Kidney epithelial cell (primary cell): Measurements from ENCODE around the gene CORT. TPM values are rescaled to one million over a fixed set of nuclear protein-coding genes. Genes with fewer than 3 reads are reported as not detected.
"Not testable (repeated sequence)": the region's sequence is repeated elsewhere in the genome, so short reads cannot be mapped to it uniquely, and the experiment has no call there.

ENCODE experiments used
- DNase-seq: peaks from one replicate; pipeline ENCODE4 v3.0.0-alpha.2; 2010; ENCODE audit warnings: low read depth
- H3K27me3 ChIP-seq: 2 replicates; pipeline ENCODE4 v1.6.0; 2011; ENCODE audit warnings: low read length; ENCODE audit not compliant: control insufficient read depth, insufficient read depth
- H3K36me3 ChIP-seq: 2 replicates; pipeline ENCODE4 v1.5.1; 2011; ENCODE audit warnings: low read length; ENCODE audit not compliant: control insufficient read depth, insufficient read depth
- H3K4me3 ChIP-seq: 2 replicates; pipeline ENCODE4 v1.5.1; 2011; ENCODE audit warnings: low read depth, mild to moderate bottlenecking, control low read depth, low read length
- total RNA-seq: library from RNA; depleted of rRNA; stranded (reverse); fragments of >200 nt; gene quantifications from 2 replicates; pipeline ENCODE4 v1.2.3, GENCODE V29; 2015
- TF ChIP-seq, protein P1 (sequence below): IDR thresholded peaks from 2 replicates; pipeline ENCODE4 v1.5.1; 2011; ENCODE audit warnings: mild to moderate bottlenecking, moderate library complexity, low read length, control low read depth, inconsistent platforms; ENCODE audit not compliant: insufficient read depth, poor library complexity, severe bottlenecking

CORT gene
- total RNA-seq, 1 donor from 2014 or later = not detected

DNA sequence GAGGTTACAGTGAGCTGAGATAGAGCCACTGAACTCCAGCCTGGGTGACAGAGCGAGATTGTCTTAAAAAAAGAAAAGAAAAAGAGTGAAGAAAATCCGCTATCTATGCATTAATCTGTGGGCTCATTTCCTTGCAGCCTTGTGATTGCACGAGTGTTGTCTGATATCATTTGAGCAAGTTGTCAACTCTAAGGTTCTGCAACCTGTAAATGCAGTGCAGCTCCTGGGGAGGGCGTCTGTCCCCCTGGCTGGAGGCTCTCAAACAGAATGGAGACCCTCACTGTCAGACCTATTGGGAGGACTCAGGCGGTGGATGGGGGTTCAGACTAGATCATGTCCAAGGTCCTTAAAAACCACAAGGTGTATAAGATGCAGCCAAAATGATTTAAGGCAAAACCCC, 6.2 kb downstream of the CORT start:
- Histone ChIP-seq H3K36me3 (no peaks in the 10 kb centered on the region), H3K27me3 (no peaks in the 10 kb centered on the region), H3K4me3 (no peak overlapping the region)
- DNase-seq = no peak
- TF ChIP-seq, protein P1, sequence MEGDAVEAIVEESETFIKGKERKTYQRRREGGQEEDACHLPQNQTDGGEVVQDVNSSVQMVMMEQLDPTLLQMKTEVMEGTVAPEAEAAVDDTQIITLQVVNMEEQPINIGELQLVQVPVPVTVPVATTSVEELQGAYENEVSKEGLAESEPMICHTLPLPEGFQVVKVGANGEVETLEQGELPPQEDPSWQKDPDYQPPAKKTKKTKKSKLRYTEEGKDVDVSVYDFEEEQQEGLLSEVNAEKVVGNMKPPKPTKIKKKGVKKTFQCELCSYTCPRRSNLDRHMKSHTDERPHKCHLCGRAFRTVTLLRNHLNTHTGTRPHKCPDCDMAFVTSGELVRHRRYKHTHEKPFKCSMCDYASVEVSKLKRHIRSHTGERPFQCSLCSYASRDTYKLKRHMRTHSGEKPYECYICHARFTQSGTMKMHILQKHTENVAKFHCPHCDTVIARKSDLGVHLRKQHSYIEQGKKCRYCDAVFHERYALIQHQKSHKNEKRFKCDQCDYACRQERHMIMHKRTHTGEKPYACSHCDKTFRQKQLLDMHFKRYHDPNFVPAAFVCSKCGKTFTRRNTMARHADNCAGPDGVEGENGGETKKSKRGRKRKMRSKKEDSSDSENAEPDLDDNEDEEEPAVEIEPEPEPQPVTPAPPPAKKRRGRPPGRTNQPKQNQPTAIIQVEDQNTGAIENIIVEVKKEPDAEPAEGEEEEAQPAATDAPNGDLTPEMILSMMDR = no peak

DNA sequence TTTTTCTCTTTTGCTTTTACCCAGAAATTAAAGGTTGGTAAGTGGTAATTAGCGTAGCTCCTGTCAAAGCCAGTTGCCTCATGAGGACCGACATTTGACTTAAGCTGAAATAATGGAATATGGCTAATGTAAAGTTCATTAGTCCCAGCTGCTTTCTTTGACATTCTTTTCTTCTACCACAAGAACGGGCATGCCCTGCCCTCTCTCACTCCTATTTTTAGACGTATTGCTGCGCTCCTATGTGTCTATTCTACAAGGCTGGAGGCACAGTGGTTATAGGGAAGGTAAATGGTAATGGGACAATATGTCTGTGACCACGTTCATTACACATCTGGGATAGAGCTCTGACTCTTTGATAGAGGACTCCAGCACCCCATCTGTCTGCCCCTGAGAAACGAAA, 6.8 kb downstream of the CORT start:
- no peaks in the 10 kb centered on the region for H3K27me3 ChIP-seq
- TF ChIP-seq, protein P1 = no peak
- H3K36me3 ChIP-seq = no peaks in the 10 kb centered on the region
- H3K4me3 ChIP-seq = no peak overlapping the region
- no peak for DNase-seq

DNA sequence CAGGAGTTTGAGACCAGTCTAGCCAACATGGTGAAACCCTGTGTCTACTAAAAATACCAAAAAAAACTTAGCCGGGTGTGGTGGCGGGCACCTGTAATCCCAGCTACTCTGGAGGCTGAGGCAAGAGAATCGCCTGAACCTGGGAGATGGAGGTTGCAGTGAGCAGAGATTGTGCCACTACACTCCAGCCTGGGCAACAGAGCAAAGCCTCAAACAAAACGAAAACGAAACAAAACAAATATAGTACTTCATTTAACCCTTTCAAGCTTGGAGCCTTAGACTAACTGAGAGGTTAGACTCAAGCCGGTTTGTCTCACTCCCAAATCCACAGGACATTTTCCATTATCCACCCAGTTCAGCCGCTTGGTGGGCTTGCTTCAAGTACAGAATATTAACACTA, 7.6 kb downstream of the CORT start:
- DNase-seq, H3K27me3 ChIP-seq, H3K4me3 ChIP-seq, H3K36me3 ChIP-seq: not testable (repeated sequence)

DNA sequence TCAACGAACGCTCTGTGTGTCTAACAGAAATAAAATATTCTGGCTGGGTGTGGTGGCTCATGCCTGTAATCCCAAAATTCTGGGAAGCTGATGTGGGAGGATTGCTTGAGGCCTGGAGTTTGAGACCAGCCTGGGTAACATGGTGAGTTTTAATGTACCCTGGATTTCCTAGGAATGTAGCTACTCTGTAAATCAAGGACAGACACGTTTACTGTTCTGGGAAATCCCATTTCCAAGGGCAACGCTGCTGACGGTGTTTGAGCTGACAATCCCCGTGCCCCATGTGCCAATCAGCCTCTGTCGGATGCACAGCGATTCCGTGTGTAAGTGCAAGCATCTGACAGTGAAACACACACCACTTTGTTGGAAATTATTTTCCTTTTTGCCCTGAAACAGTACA, 8.0 kb downstream of the CORT start:
- no peak overlapping the region for H3K4me3 ChIP-seq
- no peak for DNase-seq
- no peaks in the 10 kb centered on the region for H3K27me3 ChIP-seq
- H3K36me3 ChIP-seq = no peaks in the 10 kb centered on the region
- TF ChIP-seq, protein P1 = no peak

DNA sequence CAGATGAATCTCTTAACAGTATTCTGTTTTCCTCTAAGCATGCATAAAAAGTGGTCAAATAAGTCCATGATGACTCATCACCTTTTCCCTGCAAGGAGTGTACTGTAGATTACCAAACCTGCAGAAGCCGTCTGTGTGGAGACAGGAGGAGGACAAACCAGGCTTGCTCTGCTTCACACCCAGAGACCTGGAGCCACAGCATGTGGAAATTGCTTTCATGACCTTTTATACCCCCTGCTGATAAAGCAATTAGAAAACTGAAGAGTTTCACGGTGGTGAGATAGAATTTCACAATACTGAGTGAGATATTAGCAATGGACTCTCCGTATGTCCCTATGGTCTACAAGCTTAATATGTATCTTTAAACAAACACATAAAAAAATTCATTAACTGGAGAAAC, 9.4 kb downstream of the CORT start:
- H3K4me3 ChIP-seq = no peak overlapping the region
- peaks cover 1% of the 10 kb centered on the region for H3K36me3 ChIP-seq
- peak; percentile 88 for DNase-seq
- TF ChIP-seq, protein P1 = no peak
- H3K27me3 ChIP-seq = no peaks in the 10 kb centered on the region

DNA sequence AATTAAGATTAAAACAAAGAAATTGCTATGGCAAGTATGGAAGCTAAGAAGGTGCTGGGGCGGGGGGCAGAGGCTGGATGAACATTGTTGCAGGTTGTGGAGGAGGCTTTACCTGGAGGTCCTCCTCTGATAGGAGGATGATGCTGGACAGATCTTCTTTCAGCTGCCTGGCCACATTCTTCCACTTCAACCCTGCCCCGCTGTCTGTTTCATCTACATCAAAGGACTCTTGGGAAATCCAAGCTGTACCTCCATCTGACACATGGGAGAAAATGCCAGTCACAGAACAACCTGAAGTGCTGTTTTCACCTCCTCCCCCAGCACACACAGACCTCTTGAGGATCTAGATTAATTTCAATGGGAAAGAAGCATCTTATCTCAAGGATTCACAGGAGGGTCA, 17.2 kb downstream of the CORT start:
- TF ChIP-seq, protein P1 = no peak
- H3K4me3 ChIP-seq = no peak overlapping the region
- H3K27me3 ChIP-seq = no peaks in the 10 kb centered on the region
- H3K36me3 ChIP-seq = peaks cover 3% of the 10 kb centered on the region
- DNase-seq = no peak
